NCI-H526 (cell line): ENCODE measurements around the gene CSNK2B.
A peak's percentile ranks its signal among the peaks of the same experiment; 100 is the strongest.
"Not testable (repeated sequence)": the region's sequence is repeated elsewhere in the genome, so short reads cannot be mapped to it uniquely, and the experiment has no call there.

Experiments
- DNase-seq, 2 experiments: peaks; one replicate each; lab custom pipeline; 2025; lab: John Stamatoyannopoulos, UW

The CSNK2B gene

DNA sequence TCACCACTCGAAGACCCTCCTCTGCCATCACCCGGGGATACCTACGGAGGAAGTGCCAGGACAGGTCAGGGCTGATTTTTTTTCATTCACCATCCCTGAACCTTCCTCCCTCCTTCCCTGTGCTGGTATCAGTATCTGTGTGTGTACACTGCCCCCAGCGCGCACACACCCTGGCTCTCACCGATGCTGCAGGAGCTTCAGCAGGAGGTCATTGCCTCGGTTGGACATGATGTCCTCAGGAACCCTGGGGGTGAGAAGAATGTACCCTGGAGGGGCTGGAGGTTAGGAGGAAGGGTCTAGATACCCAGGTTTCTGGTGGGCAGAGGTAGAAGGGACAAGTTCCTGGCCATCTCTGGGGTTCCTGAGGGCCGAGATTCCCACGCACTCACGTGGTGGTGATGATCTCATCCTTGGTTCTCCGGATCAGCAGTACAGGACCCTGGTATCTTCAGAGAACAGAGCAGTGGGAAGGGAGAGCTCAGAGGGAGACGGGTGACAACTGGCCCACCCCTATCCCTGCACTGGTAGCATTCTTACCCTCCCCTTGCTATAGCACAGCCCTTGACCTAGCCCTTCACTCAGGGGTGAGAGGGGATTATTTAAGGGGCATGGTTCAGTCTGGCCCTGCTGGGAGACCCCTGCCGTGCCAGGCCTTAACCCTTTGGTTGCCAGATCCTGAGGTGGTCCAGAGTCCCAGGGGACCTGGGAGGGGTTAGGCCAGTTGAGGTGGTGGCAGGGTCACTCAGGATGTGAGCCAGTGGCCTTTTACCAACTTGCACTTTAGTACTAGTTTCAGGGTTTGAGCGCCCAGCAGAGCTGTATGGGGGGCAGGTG lies 22.2 kb downstream of the CSNK2B start:
- no peak for DNase-seq

DNA sequence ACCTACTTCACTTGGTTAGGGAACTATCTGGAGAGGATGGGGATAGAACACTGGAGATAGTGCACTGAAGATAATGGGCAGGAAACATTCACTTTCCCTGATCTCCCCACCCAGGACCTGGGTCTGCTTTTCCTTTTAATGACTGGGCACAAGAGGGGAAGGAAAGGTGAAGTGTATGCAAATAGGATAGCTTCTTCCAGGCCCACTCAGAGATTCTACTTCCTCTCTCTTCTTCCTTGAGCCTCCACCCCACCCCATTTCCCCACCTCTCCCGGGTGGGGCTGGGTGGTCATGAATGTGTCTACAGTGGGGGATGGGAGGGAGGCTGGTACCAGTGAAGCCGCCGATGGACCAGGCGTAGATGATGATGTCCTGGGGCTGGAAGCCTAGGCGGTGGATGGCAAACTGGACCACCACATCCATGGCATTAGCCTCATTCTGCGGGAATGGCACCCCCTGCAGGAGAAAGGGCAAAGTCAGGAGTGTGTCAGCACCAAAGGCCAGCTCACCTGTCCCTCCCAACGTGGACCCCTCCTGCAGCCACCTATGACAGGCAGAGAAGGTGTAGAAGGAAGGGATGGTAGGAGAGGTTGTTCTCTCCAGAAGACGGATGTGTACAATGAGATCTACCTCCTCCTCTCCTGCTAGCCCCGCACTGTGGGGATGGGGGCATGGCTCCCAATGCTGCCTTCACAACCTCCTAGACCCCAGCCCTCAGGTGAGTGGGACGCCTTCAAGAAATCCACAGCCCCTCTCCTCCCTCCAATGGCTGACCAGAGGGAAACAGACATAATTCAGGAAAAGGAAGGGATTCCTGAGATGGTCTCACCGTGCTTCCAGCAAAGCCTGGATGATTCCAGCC lies 23.6 kb downstream of the CSNK2B start:
- peak in 1 of 2 experiments; percentile 16 for DNase-seq

DNA sequence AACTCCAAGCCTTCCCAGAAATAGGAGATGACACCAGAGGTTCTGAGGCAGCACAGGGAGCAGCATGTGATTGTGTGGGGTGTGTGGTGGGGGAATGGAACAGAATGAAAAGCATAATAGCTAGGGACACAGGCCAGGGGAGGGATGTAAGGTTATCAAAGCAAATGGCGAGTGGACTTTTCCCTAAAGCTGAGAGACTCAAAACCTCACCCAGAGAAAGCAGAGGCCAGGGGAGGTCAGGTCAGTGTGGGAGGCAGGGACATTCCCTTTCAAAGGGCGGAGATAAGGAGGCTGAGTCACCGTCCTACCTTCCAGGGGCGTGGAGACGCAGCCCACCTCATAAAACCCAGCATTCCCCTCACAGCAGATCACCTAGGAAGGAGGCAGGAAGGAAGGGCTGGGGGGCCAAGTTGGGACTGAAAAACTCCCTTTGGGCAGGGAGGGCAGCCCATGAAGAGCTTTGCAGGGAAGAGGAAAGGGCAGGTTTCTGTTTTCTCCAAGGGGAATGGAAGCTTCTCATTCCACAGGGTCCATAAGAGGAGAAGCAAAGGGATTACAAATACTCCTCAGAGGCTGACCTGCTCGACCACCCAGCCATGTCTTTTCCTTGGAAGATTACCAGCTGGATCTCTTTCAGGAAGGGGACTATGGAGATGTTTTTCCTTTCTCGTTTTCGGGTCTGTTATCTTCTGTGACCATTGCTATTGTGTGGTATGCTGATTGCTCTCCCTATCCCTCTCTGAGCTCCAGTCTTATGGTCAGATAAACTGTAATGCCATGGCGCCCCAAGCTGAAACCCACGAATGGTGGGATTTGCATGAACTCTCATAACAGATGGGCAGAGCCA lies 24.6 kb downstream of the CSNK2B start:
- DNase-seq, result no peak

DNA sequence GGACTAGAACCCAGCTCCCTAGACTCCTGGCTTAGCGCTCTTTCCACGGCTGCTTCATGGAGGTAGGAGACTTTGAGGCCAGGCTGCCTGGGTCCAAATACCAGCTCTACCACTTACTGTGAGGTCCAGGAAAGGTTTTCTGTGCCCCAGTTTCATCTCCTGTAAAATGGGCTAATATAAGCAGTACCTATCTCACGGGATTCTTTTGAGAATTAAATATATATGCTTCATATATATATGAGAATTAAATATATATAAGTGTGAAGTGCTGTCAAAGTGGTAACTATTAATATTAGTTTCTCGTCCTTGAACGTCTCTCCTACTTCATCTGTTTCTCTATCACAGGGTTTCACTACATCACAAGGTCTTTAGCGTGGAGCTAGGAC lies 25.2 kb downstream of the CSNK2B start:
- no peak for DNase-seq

DNA sequence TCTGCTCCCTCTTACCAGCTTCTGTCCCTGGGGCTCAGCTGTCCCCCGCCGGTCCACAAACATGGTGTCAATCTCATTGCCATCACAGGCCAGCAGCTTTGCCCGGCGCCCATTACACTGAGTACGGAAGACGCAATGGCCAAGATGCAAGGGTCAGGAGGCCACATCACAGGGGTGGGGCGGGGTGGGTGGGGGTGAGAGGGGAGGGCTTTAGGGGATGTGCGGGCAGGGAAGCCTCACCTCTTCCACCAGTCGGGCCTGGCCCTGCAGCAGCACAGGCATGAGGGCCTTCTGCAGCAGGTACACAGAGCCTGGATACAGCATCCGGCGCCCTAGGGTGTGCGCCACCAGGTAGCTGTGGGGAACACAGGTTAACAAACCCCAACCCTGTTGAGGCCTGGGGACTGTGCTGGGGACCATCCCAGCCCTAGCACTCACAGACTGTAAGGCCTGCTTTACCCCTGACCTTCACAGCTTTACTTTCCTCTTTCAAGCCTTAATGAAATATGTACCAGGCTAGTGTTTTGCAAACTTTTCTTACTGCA lies 25.8 kb downstream of the CSNK2B start:
- DNase-seq, result no peak

DNA sequence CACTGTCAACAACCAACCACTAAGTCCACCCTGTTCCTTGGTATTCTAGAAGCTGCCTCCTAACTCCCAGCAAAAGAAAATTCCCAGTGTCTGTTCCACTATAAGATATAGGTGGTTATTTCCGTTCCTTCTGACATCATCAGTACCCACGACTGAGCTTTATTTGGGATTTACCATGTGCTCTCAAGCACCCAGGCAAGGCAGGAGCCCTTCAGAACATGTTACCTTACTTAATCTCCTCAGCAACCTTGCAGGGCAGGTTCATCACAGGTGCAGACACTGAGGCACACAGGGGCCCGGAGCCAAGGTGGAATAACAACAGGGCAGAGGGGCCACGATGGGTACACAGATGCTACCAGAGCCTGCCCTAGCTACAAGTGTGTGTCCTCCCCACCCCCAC lies 26.5 kb downstream of the CSNK2B start:
- DNase-seq, result no peak

DNA sequence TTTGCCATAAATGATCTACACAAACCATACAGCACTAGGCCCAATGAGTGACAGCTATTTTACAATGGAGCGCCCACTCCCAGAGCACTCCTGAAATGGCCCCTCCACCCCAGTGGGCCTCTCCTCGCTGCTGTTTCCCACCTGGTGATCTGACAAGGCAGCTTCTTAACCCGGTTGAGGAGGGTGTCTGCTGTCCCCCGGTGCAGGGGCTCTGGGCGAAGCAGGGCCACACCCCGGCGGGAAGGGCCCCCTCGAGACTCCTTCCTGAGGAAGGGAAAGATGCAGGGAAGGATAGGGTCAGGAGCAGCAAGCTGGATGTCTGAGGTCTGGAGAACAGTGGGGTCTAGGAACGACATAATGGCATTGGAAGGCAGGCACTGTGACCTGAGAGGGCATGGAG lies 27.0 kb downstream of the CSNK2B start:
- DNase-seq, result no peak

DNA sequence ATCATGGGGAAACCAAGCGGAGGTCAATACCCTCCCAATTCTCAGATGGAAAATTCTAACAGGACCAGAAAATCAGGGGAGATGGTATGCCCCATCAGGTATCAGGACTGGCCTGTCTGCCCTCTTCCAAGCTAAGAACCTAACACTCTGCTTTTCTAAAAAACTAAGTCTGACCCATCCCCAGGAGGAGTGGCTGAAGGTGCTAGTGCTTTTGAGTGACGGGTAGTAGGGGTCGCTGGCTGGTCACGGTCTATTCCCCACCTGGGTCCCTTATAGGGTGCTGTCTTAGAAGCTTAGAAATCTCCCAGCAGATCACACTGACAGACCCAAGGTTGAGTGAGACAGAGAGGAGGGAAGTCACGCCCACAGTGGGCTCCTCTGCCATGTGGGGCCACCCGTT lies 27.7 kb downstream of the CSNK2B start:
- no peak for DNase-seq

DNA sequence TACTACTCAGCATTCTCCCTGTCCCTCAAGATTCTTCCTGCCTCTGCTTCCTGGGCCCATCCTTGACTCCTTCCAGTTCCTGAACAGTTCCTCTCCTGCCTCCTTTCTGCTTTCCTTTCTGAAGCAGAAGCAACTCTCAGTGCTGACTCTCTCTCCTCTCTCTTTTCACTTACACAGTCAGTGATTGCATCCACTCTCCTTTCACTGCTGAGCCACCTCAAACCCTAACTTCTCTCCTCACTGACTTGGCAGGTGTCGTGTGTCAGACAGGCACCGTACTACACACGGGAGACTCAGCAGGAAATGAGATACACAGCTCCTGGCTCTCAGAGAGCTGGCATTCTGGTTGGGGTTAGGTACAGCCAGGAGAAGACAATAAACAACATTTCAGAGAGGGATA lies 31.7 kb downstream of the CSNK2B start:
- DNase-seq, result no peak

DNA sequence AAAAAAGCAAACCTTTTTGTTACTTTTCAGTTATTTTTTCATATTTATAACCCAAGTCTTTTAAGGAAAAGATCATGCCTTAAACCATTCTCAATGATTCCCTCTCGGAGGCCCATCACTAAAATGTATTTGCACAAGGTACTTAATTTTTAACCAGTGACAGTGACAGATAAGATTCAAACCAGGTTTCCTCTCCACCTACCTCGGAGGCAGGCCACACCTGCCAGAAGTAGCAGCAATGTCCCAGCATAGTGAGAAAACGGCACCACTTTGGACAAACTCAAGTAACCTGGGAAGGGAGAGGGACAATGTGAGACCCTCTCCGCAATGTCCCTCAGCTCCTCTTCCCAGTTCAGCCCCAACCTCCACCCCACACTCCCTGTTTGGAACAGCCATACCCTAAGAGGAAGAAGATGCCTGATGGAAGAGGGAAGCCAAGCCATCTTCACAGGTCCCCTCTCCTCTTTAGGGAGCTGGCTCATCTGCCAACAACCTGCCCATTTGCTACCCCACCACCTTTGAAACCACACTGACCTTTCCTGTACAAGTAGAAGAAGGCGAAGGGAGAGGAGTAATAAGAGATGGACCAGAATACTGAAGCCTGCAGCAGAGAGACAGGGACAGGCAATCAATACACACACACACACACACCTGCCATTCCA lies 35.0 kb downstream of the CSNK2B start:
- DNase-seq, result no peak

DNA sequence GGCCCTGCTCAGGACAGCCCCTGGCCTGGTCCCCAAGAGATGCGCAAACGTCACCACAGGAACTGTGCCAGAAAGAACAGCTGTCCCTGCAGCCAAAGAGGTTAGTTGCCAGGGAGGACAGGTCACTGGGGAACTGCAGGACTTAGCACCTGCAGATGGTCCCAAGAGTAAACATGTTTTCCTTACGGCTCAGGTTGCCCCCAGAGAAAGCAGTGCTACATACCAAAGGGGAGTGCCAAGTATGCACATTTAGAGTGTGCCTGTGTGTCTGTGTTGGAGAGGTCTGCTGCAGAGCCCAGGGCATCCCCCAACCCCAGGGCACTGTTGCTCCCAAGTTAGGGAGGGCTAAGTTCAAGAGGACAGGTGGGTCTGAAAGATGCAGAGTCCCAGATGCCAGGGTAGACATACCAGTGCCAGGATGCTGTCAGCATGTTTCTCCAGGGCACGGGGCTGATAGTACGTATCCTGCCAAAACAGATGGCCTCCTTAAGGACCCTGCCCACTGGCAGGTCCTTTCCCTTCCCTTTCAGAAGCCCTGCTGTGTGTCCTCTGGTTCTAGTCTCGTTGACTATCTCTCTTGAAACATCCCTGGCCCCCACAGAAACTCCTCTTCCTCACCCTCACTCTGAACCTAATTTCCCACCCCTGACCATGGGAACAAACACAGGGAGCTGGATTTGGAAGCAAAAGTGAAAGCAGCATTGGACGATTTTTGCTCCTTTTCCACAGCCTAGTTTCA lies 36.0 kb downstream of the CSNK2B start:
- DNase-seq, result no peak

DNA sequence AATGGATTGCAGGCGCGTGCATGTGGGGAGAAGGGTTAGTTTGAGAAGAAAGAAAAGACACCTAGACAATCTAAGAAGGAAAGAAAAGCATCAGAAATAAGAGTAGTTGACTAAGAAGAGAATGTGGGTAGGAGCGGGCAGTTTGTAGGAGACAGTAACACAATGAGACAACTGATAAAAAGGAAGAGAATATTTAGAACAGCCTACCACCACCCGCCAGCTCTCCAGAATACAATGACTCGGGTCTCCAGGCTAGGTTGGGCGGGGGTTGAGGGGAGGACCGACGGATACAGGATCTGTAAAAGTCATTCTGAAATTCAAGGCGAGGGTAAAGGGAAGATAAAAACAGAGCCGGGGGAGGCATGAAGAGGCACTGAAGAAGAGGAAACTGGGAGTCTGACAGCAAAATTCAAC lies 36.5 kb downstream of the CSNK2B start:
- DNase-seq, result no peak

DNA sequence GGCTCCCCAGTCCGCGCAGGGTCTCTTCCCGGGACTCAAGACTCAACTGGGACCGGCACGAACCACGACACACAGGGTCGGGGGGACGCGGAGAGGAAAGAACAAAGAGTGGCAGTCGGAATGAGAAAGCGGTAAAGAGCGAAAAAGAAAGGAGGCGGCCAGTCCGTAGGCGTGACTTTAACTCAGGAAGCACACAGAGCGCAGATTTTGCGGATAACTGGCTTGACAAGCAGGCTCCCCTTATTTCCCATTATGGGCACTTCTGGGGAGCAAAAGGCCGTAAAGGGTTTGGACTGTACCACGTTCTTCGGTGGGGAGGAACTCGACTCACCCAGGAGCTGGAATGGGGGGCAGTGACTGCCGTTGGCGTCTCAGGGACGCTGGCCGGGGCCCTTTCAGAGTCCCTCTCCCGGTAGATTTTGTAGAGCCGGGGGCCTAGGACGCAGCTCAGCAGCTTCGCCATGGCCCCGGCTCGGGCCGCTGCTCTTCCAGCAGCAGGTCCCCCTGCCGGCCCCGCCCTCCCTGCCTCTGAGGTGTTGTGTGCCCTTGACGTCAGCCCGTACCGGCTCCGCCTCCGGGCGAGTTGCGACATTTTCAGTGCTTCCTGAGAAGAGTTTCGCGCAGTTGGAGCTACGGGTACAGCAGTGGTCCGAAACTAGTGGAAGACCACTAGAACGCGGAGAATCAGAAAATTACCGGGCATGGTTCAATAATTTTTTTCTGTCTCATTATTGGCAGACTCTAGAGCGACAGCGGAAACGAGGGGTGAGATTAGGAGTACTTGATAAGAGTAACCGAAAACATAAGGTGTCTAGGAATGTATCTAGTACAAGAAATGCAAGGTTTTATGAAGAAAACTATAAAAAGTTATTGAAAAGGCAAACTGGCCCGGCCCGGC lies 37.2 kb downstream of the CSNK2B start, which contains the start of gene ABHD16A:
TSS of gene ABHD16A (minus strand) at position 506 of the 898 bp plus-strand sequence. CDS start at position 463, 43 bp downstream.
- DNase-seq, result peak; percentile 92 to 97

DNA sequence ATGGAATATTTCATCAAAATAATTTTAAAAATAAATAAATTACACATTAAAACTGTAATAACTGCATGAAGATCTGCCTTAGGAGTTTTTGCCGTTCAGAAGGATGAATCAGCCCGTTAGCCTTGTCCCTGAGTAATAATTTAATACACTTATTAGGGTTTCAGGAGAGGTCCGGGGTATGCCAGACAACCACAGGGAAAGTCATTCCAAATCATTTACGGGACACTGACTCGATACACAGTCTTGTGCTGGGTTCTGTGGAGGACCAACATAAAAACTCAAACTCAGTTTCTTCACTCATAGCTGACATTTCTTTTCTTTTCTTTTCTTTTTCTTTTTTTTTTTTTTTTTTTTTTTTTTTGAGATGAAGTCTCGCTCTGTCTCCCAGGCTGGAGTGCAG lies 40.1 kb downstream of the CSNK2B start:
- DNase-seq, result no peak

DNA sequence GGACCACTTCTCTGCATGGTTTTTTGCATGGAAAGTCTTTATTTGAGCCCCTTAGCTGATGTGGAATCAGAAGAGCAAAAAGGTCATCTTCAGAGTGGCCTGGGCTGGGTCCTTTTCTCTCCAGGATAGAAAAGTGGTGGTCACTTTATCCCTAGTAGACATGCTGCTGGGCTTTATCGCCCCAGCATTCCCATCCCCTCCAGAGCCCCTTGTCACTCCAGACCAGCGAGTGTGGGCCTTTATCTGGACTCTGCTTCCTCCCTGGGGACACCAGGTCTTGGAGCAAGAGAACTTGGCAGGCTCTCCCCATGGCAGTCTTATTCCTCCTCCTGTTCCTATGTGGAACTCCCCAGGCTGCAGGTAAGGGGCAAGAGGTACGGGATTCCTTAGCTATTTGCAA lies 40.7 kb downstream of the CSNK2B start, which contains the start of gene LY6G6F:
TSS of gene LY6G6F (plus strand) at position 268 of the 400 bp plus-strand sequence. CDS start at position 309, 41 bp downstream.
- DNase-seq, result no peak

DNA sequence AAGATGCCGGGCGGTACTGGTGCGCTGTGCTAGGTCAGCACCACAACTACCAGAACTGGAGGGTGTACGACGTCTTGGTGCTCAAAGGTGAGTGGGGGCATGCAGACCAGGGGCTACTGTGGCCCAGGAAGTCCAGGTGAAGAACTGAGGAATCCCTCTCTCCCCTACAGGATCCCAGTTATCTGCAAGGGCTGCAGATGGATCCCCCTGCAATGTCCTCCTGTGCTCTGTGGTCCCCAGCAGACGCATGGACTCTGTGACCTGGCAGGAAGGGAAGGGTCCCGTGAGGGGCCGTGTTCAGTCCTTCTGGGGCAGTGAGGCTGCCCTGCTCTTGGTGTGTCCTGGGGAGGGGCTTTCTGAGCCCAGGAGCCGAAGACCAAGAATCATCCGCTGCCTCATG lies 41.8 kb downstream of the CSNK2B start:
- no peak for DNase-seq

DNA sequence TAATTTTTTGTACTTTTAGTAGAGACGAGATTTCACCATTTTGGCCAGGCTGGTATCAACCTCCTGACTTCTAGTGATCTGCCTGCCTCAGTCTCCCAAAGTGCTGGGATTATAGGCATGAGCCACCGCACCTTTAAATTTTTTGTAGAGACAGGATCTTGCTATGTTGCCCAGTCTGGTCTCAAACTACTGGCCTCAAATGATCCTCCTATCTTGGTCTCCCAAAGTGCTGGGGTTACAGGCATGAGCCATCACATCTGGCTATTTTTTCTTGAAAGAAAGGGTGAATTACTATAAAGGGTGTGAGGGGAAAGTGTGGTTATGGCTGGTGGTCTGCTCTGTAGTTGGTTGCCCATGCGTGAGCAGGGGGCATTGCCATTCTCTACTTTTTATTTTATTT lies 42.3 kb downstream of the CSNK2B start:
- no peak for DNase-seq

DNA sequence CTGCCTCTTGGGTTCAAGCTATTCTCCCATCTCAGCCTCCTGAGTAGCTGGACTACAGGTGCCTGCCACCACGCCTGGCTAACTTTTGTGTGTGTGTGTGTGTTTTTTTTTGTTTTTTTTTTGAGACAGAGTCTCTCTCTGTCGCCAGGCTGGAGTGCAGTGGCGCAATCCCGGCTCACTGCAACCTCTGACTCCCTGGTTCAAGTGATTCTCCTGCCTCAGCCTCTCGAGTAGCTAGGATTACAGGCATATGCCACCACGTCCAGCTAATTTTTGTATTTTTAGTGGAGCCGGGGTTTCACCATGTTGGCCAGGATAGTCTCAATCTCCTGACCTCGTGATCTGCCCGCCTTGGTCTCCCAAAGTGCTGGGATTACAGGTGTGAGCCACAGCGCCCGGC lies 43.3 kb downstream of the CSNK2B start:
- not testable (repeated sequence) for DNase-seq

DNA sequence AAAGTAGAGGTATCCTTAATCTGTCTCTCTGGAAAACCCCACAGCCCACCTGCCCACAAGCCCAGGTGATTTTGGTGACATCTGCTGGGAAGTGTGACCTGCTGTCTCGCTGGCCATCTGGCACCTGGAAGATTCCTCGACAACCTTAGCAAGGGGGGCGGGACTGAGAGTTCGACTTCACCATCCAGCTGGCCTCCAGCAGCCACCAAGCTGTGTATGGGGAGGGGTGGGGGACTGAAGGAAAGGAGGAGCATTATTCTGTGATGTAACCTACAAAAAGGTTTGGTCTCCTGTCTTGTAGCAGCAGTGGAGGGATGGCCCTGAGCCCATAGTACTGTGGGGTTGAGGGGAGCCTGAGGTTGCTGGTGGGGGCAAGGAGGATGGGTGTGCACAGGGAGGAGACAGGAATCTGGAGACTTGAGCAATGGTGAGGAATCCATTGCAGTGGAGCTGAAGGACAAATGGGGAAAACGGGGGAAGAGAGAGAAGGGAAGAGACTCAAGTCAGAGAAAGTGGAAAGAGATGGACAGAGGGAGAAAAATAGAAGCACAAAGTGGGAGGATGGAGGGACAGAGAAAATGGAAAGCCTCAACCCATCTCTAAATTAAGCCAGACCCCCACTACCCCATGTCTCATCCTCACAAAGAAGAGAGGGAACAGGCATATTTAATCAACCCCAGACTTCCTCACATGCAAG lies 44.8 kb downstream of the CSNK2B start:
- no peak for DNase-seq
